Measurements from ENCODE around the gene LYVE1. TPM values are rescaled to one million over a fixed set of nuclear protein-coding genes. Genes with fewer than 3 reads are reported as not detected.

Gene LYVE1
- total RNA-seq, 1 donor, result not detected

- Histone ChIP-seq H3K79me2 (ENCODE audit: insufficient read depth, low read length) (no peaks in the 10 kb centered on the region), H3K4me3 (ENCODE audit: insufficient read depth, low read length) (no peak overlapping the region), H3K4me1 (ENCODE audit: insufficient read depth, low read length) (no peaks in the 10 kb centered on the region), H4K20me1 (ENCODE audit: insufficient read depth, low read length) (no peaks in the 10 kb centered on the region), H3K9me3 (ENCODE audit: low read depth, low read length) (no peaks in the 10 kb centered on the region), H3K4me2 (ENCODE audit: insufficient read depth, low read length) (no peak overlapping the region), H2AFZ (ENCODE audit: low read length) (no peak overlapping the region), H3K36me3 (ENCODE audit: insufficient read depth, low read length) (no peaks in the 10 kb centered on the region), H3K27ac (ENCODE audit: low read depth, low read length) (no peak overlapping the region), H3K27me3 (ENCODE audit: insufficient read depth, low read length) (no peaks in the 10 kb centered on the region)
- no peak for TF ChIP-seq CTCF (IDR thresholded peaks at IDR 0.05; ENCODE audit: extremely low read depth, low read depth, low read length)
- no peak for DNase-seq (ENCODE audit: insufficient read length, low spot score, missing footprints)
These were observed 6.5 kb downstream of the LYVE1 start for GRCh38 chr11:10561947-10562346.

DNA sequence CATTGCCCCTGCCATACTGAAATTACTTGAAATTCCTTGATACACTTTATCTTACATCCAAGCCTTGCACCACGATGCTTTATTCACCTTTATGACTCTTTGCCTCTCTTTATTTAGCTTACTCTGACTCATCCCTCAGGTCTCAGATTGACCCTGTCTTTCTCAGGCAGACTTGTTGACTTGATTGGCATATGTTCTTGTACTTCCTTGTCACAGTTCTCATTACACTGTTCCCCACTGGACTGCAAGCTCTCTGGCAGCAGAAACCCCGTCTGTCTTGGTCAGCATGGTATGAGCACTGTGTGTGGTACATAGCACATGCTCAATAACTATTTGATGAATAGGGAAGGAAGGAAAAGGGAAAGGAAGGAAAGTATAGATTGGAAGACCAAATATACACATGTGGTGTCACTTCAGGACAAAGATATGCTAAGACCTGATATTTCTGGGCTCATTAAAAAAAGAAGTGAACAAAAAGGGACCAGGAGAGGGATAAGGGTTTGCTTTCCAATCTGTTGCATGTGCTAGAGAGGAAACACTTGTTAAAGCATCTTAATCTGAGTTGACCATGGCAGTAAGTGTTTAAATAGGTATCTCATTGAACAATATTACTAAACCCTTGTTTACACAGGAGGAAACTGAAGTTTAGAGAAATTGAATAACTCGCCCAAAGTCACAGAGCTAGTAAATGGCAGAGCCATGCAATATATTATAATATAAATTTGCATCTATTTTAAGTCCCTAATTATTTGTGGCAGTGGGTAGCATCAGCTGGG, 7.2 kb downstream of the LYVE1 start:
- Histone ChIP-seq H2AFZ (ENCODE audit: low read length) (no peak overlapping the region), H3K4me1 (ENCODE audit: insufficient read depth, low read length) (no peaks in the 10 kb centered on the region)

DNA sequence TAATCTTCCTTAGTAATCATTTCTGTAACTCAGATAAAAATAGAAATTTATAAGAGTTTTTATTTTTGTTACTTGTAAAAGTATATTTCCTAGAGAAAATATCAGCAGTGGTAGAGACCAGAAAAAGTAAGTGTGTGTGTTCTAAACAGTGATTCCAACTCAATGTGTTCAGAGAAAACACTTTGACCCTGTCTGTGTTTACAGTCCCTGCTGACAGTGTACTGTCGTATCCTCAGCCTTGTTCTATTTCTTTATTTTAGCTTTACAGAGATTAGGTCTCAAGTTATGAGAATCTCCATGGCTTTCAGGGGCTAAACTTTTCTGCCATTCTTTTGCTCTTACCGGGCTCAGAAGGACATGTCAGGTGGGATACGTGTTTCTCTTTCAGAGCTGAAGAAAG, 10.2 kb downstream of the LYVE1 start:
- Histone ChIP-seq H3K4me3 (ENCODE audit: insufficient read depth, low read length) (no peak overlapping the region), H3K9me3 (ENCODE audit: low read depth, low read length) (no peaks in the 10 kb centered on the region), H3K27ac (ENCODE audit: low read depth, low read length) (no peak overlapping the region), H3K4me1 (ENCODE audit: insufficient read depth, low read length) (no peaks in the 10 kb centered on the region), H3K27me3 (ENCODE audit: insufficient read depth, low read length) (no peaks in the 10 kb centered on the region), H2AFZ (ENCODE audit: low read length) (no peak overlapping the region), H3K36me3 (ENCODE audit: insufficient read depth, low read length) (no peaks in the 10 kb centered on the region), H3K79me2 (ENCODE audit: insufficient read depth, low read length) (no peaks in the 10 kb centered on the region), H3K4me2 (ENCODE audit: insufficient read depth, low read length) (no peak overlapping the region), H4K20me1 (ENCODE audit: insufficient read depth, low read length) (no peaks in the 10 kb centered on the region)
- TF ChIP-seq CTCF (IDR thresholded peaks at IDR 0.05; ENCODE audit: extremely low read depth, low read depth, low read length), result no peak
- no peak for DNase-seq (ENCODE audit: insufficient read length, low spot score, missing footprints)

More for the DNA sequence above, 7.2 kb downstream of the LYVE1 start:
- H3K79me2 ChIP-seq (ENCODE audit: insufficient read depth, low read length), result no peaks in the 10 kb centered on the region
- H3K27ac ChIP-seq (ENCODE audit: low read depth, low read length), result no peak overlapping the region
- no peaks in the 10 kb centered on the region for H3K9me3 ChIP-seq (ENCODE audit: low read depth, low read length)
- no peaks in the 10 kb centered on the region for H3K27me3 ChIP-seq (ENCODE audit: insufficient read depth, low read length)
- no peaks in the 10 kb centered on the region for H4K20me1 ChIP-seq (ENCODE audit: insufficient read depth, low read length)
- H3K4me2 ChIP-seq (ENCODE audit: insufficient read depth, low read length), result no peak overlapping the region
- H3K4me3 ChIP-seq (ENCODE audit: insufficient read depth, low read length), result no peak overlapping the region
- no peaks in the 10 kb centered on the region for H3K36me3 ChIP-seq (ENCODE audit: insufficient read depth, low read length)
- no peak for TF ChIP-seq CTCF (IDR thresholded peaks at IDR 0.05; ENCODE audit: extremely low read depth, low read depth, low read length)
- DNase-seq (ENCODE audit: insufficient read length, low spot score, missing footprints), result no peak

DNA sequence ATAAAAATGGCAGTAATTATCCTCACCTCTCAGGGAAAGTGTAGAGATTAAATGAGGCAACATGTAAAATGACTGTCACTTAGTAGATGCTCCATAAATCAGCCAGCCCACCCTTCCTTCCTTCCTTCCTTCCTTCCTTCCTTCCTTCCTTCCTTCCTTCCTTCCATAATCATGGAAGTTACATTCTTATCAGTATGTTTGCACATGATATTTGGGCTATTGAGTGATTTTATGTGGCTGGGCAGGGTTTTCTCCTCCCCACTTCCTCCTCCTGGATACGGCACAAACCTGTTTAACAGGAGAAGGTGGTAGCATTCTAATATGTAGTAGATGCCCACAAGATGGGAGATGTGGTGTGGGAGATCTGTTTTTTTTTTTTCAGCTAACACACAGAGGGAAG, 11.9 kb downstream of the LYVE1 start:
- Histone ChIP-seq H2AFZ (ENCODE audit: low read length) (no peak overlapping the region), H3K4me3 (ENCODE audit: insufficient read depth, low read length) (no peak overlapping the region), H4K20me1 (ENCODE audit: insufficient read depth, low read length) (no peaks in the 10 kb centered on the region), H3K27ac (ENCODE audit: low read depth, low read length) (no peak overlapping the region), H3K36me3 (ENCODE audit: insufficient read depth, low read length) (no peaks in the 10 kb centered on the region), H3K4me1 (ENCODE audit: insufficient read depth, low read length) (no peaks in the 10 kb centered on the region), H3K79me2 (ENCODE audit: insufficient read depth, low read length) (no peaks in the 10 kb centered on the region), H3K9me3 (ENCODE audit: low read depth, low read length) (no peaks in the 10 kb centered on the region), H3K27me3 (ENCODE audit: insufficient read depth, low read length) (no peaks in the 10 kb centered on the region), H3K4me2 (ENCODE audit: insufficient read depth, low read length) (no peak overlapping the region)
- DNase-seq (ENCODE audit: insufficient read length, low spot score, missing footprints), result no peak
- TF ChIP-seq CTCF (IDR thresholded peaks at IDR 0.05; ENCODE audit: extremely low read depth, low read depth, low read length), result no peak
